ENCODE data around the gene WDFY1. TPM values are rescaled to one million over a fixed set of nuclear protein-coding genes. Genes with fewer than 3 reads are reported as not detected.
A peak's percentile ranks its signal among the peaks of the same experiment; 100 is the strongest.

Gene WDFY1
- total and polyA plus RNA-seq, 11 donors, result 5.6 to 30.5 (median 14.2) TPM

GRCh38 chr2:223967981-223968380 is 22.8 kb upstream of the WDFY1 start:
- peaks cover 3 to 62% (median 52%) of the 10 kb centered on the region in 9 donors for H3K36me3 ChIP-seq
- ATAC-seq, result no peak
- H3K27me3 ChIP-seq, result no peaks in the 10 kb centered on the region
- no peak overlapping the region for H3K4me3 ChIP-seq
- 79 to 90% (median 88%) methylated on average over 2 of the region's 2 CpGs for WGBS, 4 donors
- intact Hi-C loops (cut with DNase I), result loop anchor here in 1 of 10 donors (2.0 kb wide), 1 partner anchor 317 kb away; no protein-coding TSS in a partner anchor
- H3K9me3 ChIP-seq, result no peaks in the 10 kb centered on the region
- no peak for DNase-seq
- TF ChIP-seq POLR2A (IDR thresholded peaks at IDR 0.05), result no peak
- TF ChIP-seq, protein P1, sequence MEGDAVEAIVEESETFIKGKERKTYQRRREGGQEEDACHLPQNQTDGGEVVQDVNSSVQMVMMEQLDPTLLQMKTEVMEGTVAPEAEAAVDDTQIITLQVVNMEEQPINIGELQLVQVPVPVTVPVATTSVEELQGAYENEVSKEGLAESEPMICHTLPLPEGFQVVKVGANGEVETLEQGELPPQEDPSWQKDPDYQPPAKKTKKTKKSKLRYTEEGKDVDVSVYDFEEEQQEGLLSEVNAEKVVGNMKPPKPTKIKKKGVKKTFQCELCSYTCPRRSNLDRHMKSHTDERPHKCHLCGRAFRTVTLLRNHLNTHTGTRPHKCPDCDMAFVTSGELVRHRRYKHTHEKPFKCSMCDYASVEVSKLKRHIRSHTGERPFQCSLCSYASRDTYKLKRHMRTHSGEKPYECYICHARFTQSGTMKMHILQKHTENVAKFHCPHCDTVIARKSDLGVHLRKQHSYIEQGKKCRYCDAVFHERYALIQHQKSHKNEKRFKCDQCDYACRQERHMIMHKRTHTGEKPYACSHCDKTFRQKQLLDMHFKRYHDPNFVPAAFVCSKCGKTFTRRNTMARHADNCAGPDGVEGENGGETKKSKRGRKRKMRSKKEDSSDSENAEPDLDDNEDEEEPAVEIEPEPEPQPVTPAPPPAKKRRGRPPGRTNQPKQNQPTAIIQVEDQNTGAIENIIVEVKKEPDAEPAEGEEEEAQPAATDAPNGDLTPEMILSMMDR (IDR thresholded peaks at IDR 0.05), result no peak
- H3K4me1 ChIP-seq, result peaks cover 0 to 15% (median 3%) of the 10 kb centered on the region in 12 donors
- H3K27ac ChIP-seq, result no peak overlapping the region

- no peaks in the 10 kb centered on the region for H3K9me3 ChIP-seq
- intact Hi-C loops (cut with DNase I), result loop anchor here in 2 of 10 donors (5.0 kb wide), 2 partner anchors 232 to 628 kb away; partner anchors contain the start of gene CUL3 (in 1 of the 2)
- no peak for TF ChIP-seq POLR2A (IDR thresholded peaks at IDR 0.05)
- TF ChIP-seq, protein P1 (IDR thresholded peaks at IDR 0.05), result no peak
- 23 to 33% (median 25%) methylated on average over 5 of the region's 5 CpGs for WGBS, 4 donors
- peak in 1 of 4 donors; percentile 11 for ATAC-seq
- DNase-seq, result peak in 2 of 5 donors; percentile 12 to 35
- H3K4me1 ChIP-seq, result peaks cover 12 to 65% (median 51%) of the 10 kb centered on the region in 12 donors
- peaks cover 0 to 49% (median 33%) of the 10 kb centered on the region in 9 donors for H3K36me3 ChIP-seq
- peak overlapping the region in 1 of 12 donors; percentile 34 for H3K27ac ChIP-seq
- H3K27me3 ChIP-seq, result no peaks in the 10 kb centered on the region
- H3K4me3 ChIP-seq, result peak overlapping the region in 6 of 12 donors; percentile 6 to 98 (median 82)
Observed at GRCh38 chr2:223959688-223960087, 14.6 kb upstream of the WDFY1 start.

- no peaks in the 10 kb centered on the region for H3K9me3 ChIP-seq
- intact Hi-C loops (cut with DNase I), result loop anchor here in 3 of 10 donors (1.0 to 5.0 kb wide), 4 partner anchors 12 to 630 kb away; partner anchors contain the start of genes CUL3 (in 2 of the 3) and WDFY1 (in 1 of the 3)
- peak in 1 of 2 donors; percentile 73 for TF ChIP-seq POLR2A (IDR thresholded peaks at IDR 0.05)
- TF ChIP-seq, protein P1 (IDR thresholded peaks at IDR 0.05), result peak in 3 of 12 donors; percentile 7 to 20 (median 15)
- H3K27ac ChIP-seq, result peak within 1 kb of the TSS; percentile 53 to 95 (median 84)
- H3K36me3 ChIP-seq, result peaks cover 0 to 25% (median 20%) of the 10 kb centered on the region in 9 donors
- peak within 1 kb of the TSS; percentile 54 to 98 (median 90) for H3K4me3 ChIP-seq
- WGBS, 4 donors, result 0 to 1% (median 0%) methylated on average over 49 to 65 of the region's 65 CpGs
- DNase-seq, result peak; percentile 96 to 99 (median 97)
- peak; percentile 100 for ATAC-seq
- peaks cover 12 to 55% (median 44%) of the 10 kb centered on the region in 12 donors for H3K4me1 ChIP-seq
- H3K27me3 ChIP-seq, result no peaks in the 10 kb centered on the region
Observed at GRCh38 chr2:223957092-223957851, 12.1 kb upstream of the WDFY1 start, which contains the start of gene MRPL44. MRPL44 (plus strand) TSS chr2:223957463; CDS start chr2:223957473, 10 bp downstream.

DNA sequence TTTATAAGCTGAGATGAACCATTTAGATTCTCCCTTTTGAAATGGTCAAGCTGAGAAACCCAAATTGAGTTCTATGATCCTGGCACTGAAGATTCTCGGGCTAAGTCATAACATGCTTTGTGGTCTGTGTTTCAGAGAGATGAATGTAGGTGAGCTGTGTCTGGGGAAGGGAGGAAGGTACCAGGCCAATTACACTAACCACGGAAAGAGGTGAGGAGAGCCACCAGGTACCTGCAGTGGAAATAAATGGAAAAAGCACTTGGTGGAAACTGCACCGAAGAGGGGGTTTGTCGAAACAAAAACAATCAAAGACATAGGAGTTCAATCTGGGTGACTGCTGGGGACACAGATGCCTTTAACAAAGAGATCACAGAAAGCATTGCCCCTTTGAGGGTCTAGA is 11.2 kb upstream of the WDFY1 start:
- TF ChIP-seq POLR2A (IDR thresholded peaks at IDR 0.05), result no peak
- TF ChIP-seq, protein P1 (IDR thresholded peaks at IDR 0.05), result no peak
- no peak for ATAC-seq
- intact Hi-C loops (cut with DNase I), result loop anchor here in 3 of 10 donors (2.0 to 5.0 kb wide), 3 partner anchors 229 to 631 kb away; partner anchors contain the start of gene CUL3 (in 2 of the 3)
- peaks cover 0 to 19% (median 14%) of the 10 kb centered on the region in 9 donors for H3K36me3 ChIP-seq
- no peaks in the 10 kb centered on the region for H3K27me3 ChIP-seq
- H3K4me3 ChIP-seq, result peak overlapping the region in 4 of 12 donors; percentile 73 to 95 (median 90)
- peaks cover 12 to 45% (median 34%) of the 10 kb centered on the region in 12 donors for H3K4me1 ChIP-seq
- H3K9me3 ChIP-seq, result no peaks in the 10 kb centered on the region
- peak overlapping the region; percentile 53 to 95 (median 84) for H3K27ac ChIP-seq
- DNase-seq, result no peak
- 87 to 95% (median 92%) methylated on average over 4 of the region's 4 CpGs for WGBS, 4 donors

All from heart left ventricle (tissue), 16 donors.